Neural crest cell (in vitro differentiated cells): ENCODE results near the gene SLC4A7. TPM values are rescaled to one million over a fixed set of nuclear protein-coding genes. Genes with fewer than 3 reads are reported as not detected.

Source experiments
- DNase-seq: peaks from one replicate; pipeline ENCODE4 v3.0.0; 2021; ENCODE audit warnings: low read depth, mixed read lengths, low spot score
- H3K27ac Mint-ChIP-seq: one replicate; pipeline ENCODE4 v1.8.0; 2021; ENCODE audit warnings: mild to moderate bottlenecking, mixed read lengths; ENCODE audit not compliant: unreplicated experiment
- H3K27me3 Mint-ChIP-seq: 2 replicates; pipeline ENCODE4 v1.8.0; 2021; ENCODE audit warnings: low read depth, mild to moderate bottlenecking, mixed read lengths
- H3K36me3 Mint-ChIP-seq: 2 replicates; pipeline ENCODE4 v1.8.0; 2021; ENCODE audit warnings: low read depth, mild to moderate bottlenecking, mixed read lengths
- H3K4me1 Mint-ChIP-seq: 2 replicates; pipeline ENCODE4 v1.8.0; 2021; ENCODE audit warnings: mixed read lengths
- H3K4me3 Mint-ChIP-seq: one replicate; pipeline ENCODE4 v1.8.0; 2021; ENCODE audit warnings: mild to moderate bottlenecking, mixed read lengths
- H3K9me3 Mint-ChIP-seq: 2 replicates; pipeline ENCODE4 v1.8.0; 2021; ENCODE audit warnings: mixed read lengths
- total RNA-seq: library from RNA; stranded (reverse); gene quantifications from 2 replicates; pipeline ENCODE4 v1.2.1, GENCODE V29; 2021
- TF ChIP-seq, protein P1 (sequence below): fragments of 200-600 bp; sonication (generic); conservative IDR thresholded peaks from 2 replicates; pipeline ENCODE4 v1.5.0; 2021; ENCODE audit warnings: antibody characterized with exemption, mild to moderate bottlenecking

The SLC4A7 gene
- total RNA-seq, 1 donor from 2014 or later = 63.9 TPM

DNA sequence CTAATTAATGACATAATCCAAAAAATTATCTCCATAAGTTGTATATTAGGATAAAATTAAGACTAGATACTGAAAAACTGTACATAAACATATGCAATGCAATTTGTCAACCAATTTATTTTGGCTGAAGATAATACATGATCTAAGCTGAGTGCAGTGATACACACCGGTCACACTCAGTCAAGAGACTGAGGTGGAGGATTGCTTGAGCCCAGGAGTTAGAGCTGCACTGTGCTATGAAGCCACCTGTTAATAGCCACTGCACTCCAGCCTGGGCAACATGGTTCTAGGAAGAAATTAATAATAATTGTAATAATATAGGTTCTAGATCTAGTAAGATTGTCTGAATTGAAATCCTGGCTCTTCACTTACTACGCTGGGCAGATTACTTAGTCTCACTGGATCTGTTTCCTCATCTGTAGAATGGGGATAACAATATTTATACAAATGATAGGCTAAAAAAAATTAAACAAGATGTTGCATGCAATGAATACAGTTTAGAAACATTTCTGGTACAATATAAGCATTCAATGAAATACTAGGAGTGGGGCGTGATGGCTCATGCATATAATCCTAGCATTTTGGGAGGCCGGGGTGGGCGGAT lies 15.8 kb downstream of the SLC4A7 start:
- H3K9me3 Mint-ChIP-seq = no peaks in the 10 kb centered on the region
- H3K27ac Mint-ChIP-seq = no peak overlapping the region
- H3K4me3 Mint-ChIP-seq = no peak overlapping the region
- TF ChIP-seq, protein P1, sequence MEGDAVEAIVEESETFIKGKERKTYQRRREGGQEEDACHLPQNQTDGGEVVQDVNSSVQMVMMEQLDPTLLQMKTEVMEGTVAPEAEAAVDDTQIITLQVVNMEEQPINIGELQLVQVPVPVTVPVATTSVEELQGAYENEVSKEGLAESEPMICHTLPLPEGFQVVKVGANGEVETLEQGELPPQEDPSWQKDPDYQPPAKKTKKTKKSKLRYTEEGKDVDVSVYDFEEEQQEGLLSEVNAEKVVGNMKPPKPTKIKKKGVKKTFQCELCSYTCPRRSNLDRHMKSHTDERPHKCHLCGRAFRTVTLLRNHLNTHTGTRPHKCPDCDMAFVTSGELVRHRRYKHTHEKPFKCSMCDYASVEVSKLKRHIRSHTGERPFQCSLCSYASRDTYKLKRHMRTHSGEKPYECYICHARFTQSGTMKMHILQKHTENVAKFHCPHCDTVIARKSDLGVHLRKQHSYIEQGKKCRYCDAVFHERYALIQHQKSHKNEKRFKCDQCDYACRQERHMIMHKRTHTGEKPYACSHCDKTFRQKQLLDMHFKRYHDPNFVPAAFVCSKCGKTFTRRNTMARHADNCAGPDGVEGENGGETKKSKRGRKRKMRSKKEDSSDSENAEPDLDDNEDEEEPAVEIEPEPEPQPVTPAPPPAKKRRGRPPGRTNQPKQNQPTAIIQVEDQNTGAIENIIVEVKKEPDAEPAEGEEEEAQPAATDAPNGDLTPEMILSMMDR = no peak
- no peaks in the 10 kb centered on the region for H3K27me3 Mint-ChIP-seq
- H3K4me1 Mint-ChIP-seq = peaks cover 13% of the 10 kb centered on the region
- DNase-seq = no peak
- peaks cover 6% of the 10 kb centered on the region for H3K36me3 Mint-ChIP-seq

DNA sequence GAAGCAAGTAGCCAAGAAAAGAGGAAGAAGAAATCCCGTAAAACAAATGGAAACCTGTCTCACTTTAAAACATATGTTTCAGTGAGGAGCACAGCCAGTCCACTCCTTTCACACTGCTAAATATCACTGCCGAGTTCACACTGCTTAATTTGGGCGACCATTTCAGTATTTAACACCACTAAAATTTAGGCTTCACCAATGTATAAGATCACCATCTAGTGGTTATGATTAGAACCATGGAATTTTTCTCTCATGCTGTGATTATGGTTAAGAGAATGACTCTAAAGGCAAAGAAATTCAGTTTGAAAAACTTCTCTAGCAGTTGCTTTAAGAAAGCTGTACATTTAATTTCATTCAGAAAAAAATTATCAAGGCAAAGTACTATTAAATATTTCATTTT lies 16.6 kb downstream of the SLC4A7 start:
- H3K27me3 Mint-ChIP-seq = no peaks in the 10 kb centered on the region
- TF ChIP-seq, protein P1 = peak; percentile 61
- H3K4me1 Mint-ChIP-seq = peaks cover 12% of the 10 kb centered on the region
- H3K27ac Mint-ChIP-seq = no peak overlapping the region
- H3K4me3 Mint-ChIP-seq = no peak overlapping the region
- peaks cover 12% of the 10 kb centered on the region for H3K36me3 Mint-ChIP-seq
- no peak for DNase-seq
- peaks cover 2% of the 10 kb centered on the region for H3K9me3 Mint-ChIP-seq

DNA sequence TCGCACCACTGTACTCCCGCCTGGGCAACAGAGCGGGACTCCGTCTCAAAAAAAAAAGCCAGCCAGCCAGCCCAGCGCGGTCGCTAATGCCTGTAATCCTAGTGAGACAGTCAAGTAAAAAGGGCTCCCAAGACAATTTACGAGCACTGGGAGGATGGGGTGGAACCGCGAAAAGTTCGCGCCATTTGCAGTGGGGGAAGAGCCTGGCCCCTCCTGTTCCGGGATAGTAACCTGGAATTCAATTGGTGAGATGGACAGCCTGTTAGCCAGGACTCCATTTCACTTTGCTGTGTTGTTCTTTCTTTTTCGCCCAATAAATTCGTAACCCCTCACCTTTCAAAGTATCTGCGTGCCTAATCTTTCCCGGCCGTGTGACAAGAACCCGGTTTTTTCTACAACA lies 19.5 kb downstream of the SLC4A7 start:
- peaks cover 22% of the 10 kb centered on the region for H3K36me3 Mint-ChIP-seq

DNA sequence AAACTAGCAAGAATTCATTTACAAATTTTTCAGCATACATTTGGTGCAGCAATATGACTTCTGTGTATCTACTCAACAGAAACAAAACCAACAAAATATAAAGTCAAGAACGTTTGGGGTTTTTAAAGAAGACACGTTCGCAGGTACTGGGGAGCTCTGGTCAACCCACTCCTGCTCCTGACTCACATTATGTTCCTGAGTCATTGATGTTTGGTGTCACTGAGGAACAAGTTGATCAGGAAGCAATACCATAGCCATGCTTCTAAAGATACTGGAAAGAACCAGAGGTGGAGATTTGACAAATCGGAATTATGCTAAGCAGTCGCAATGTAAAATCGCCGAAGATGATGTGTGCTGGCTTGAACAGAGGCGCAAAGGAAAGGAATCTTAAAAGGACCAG lies 22.0 kb downstream of the SLC4A7 start:
- no peak overlapping the region for H3K27ac Mint-ChIP-seq
- H3K36me3 Mint-ChIP-seq = peaks cover 22% of the 10 kb centered on the region
- TF ChIP-seq, protein P1 = no peak
- no peaks in the 10 kb centered on the region for H3K27me3 Mint-ChIP-seq
- H3K9me3 Mint-ChIP-seq = peaks cover 3% of the 10 kb centered on the region
- no peak overlapping the region for H3K4me3 Mint-ChIP-seq
- H3K4me1 Mint-ChIP-seq = peaks cover 3% of the 10 kb centered on the region
- no peak for DNase-seq

More for the DNA sequence above, 19.5 kb downstream of the SLC4A7 start:
- TF ChIP-seq, protein P1 = no peak
- no peak overlapping the region for H3K27ac Mint-ChIP-seq
- peaks cover 3% of the 10 kb centered on the region for H3K9me3 Mint-ChIP-seq
- H3K4me3 Mint-ChIP-seq = no peak overlapping the region
- no peak for DNase-seq
- peaks cover 4% of the 10 kb centered on the region for H3K4me1 Mint-ChIP-seq
- H3K27me3 Mint-ChIP-seq = no peaks in the 10 kb centered on the region

DNA sequence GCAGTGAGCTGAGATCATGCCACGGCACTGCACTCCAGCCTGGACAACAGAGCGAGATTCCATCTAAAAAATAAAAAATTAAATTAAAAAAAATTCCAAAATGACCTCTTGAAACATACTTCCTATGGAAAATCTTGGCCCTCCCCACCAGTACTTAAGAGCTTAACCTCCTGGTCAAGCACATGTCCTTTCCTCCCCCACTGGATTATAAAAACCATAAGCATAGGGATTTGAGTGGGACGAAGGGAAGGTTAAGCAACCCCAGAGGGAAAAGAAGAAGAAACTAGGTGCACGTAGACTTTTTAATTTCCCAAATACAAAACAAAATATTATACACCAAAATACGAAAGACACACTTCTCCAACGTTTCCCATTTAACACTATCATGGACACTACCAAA lies 25.3 kb downstream of the SLC4A7 start:
- Mint-ChIP-seq H3K36me3 (peaks cover 28% of the 10 kb centered on the region), H3K4me3 (no peak overlapping the region), H3K4me1 (peaks cover 10% of the 10 kb centered on the region), H3K9me3 (peaks cover 3% of the 10 kb centered on the region), H3K27ac (no peak overlapping the region), H3K27me3 (no peaks in the 10 kb centered on the region)
- no peak for DNase-seq
- TF ChIP-seq, protein P1 = no peak
